Measurements from ENCODE around the gene SLC17A8.

Gene SLC17A8

DNA sequence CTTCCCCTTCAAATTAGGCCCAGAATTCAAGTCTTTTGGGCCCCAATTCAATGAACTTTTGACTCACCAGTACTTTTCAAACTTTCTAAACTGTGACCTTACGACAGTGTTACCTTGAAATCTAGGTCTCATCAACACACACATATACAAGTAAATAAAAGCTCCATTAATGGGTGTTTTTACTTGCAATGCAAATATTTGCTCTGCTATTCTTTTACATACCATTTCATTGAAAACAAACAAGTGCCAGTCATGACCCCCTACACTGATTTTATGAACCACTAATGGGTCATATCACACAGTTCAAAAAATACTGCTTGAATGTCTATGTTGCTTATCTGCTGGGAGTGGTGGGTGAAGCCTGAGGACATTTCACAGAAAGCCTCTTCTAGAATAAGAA lies 107.7 kb downstream of the SLC17A8 start:
- DNase-seq (ENCODE audit: low read depth) = no peak

DNA sequence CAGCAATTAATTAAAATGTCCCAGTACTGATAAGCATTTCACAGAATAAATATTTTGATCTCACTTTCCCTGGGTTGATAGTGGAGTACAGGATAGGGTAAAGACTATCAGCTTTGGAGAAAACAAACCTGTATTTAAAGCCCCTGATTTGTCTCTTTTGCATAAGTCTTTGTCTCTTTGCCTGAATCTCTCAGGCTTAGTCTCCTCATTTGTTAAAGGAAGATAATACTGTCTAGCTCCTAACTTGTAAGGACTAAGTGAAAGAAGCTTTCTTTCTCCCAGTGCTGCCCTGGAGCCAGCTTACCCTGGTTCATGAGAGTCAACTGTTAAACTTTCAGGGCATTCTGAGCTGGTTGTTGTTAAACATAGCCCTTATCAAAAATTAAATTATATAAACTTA lies 111.3 kb downstream of the SLC17A8 start:
- no peak overlapping the region for H3K4me3 ChIP-seq (ENCODE audit: low read length)
- no peak for TF ChIP-seq CTCF (conservative IDR thresholded peaks at IDR 0.05; ENCODE audit: low read depth, low read length)
- DNase-seq (ENCODE audit: low read depth) = no peak

More for the DNA sequence above, 107.7 kb downstream of the SLC17A8 start:
- H3K4me3 ChIP-seq (ENCODE audit: low read length) = no peak overlapping the region
- TF ChIP-seq CTCF (conservative IDR thresholded peaks at IDR 0.05; ENCODE audit: low read depth, low read length) = no peak
